GM18502 (cell line): ENCODE measurements around the gene SERPINA5.
"Not testable (repeated sequence)": the region's sequence is repeated elsewhere in the genome, so short reads cannot be mapped to it uniquely, and the experiment has no call there.

Source experiments
- ATAC-seq: cut with Tn5 transposase; IDR thresholded peaks from one replicate; pipeline ENCODE4 v1.9.1; 2021; ENCODE audit warnings: mild to moderate bottlenecking; ENCODE audit not compliant: unreplicated experiment, poor library complexity

The SERPINA5 gene

DNA sequence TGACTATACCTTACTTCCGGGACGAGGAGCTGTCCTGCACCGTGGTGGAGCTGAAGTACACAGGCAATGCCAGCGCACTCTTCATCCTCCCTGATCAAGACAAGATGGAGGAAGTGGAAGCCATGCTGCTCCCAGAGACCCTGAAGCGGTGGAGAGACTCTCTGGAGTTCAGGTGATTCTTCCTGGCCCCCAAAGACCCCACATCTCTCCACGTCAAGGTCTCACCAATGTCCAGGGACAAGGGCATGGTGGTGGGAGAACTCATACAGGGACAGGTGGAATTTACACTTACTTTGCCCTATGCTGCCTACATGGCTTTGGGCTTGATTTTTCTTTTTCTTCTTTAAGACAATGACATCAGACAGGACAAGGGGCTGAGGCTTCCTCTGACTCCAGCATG lies 38.1 kb downstream of the SERPINA5 start:
- ATAC-seq, result no peak

DNA sequence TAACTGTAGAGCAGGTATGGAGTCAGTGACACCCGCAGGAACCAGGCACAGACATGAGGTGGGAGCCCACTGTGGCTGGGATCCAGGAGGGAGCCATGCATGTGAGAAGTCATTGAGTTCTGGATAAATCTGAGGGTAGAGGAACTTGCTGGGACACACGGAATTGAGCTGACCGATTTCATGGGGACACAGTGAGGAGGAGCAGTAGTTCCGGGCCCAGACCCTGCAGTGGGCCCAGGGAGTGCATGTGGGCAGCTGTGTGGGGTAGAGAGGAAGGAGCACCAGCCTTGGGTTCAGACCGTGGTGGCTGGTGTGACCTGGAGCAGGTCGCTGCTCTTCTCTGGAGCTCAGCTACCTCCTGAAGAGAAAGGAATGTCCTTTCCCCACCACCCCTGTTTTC lies 39.4 kb downstream of the SERPINA5 start:
- ATAC-seq, result no peak

DNA sequence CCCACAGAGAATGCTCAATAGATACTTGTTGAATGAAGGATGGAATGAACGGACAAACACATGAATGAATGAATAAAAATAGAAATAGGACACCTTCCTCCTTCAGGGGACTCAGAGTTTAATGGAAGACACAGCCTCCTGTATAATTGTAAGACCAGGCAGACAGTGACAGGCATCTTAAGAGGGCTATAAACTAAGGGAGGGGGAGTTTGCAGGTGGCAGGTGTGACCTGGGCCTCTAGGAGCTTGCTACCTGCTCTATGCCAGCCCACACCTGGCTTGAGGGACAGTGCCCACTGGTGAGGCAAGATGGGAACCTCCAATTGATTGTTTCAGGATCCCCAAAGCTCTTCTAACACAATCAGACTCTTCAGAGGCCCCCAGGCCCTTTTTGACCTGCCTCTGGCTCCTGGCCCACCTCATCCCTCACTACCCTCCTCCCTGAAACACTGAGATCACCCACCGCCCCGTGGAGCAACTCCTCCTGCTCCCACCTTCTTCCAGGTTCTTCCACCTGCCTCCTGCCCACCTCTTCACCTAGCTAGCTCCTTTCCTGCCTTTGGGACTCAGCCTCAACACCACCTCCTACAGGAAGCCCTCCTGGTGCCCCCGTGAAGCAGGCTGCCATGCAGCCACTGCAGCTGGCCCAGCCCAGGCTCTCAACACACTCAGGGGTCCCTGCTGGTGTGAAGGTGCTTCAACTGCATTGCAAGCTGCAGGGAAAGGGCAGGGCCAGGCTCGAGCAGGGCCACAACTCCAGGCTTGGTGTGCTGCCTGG lies 40.3 kb downstream of the SERPINA5 start:
- ATAC-seq, result no peak

DNA sequence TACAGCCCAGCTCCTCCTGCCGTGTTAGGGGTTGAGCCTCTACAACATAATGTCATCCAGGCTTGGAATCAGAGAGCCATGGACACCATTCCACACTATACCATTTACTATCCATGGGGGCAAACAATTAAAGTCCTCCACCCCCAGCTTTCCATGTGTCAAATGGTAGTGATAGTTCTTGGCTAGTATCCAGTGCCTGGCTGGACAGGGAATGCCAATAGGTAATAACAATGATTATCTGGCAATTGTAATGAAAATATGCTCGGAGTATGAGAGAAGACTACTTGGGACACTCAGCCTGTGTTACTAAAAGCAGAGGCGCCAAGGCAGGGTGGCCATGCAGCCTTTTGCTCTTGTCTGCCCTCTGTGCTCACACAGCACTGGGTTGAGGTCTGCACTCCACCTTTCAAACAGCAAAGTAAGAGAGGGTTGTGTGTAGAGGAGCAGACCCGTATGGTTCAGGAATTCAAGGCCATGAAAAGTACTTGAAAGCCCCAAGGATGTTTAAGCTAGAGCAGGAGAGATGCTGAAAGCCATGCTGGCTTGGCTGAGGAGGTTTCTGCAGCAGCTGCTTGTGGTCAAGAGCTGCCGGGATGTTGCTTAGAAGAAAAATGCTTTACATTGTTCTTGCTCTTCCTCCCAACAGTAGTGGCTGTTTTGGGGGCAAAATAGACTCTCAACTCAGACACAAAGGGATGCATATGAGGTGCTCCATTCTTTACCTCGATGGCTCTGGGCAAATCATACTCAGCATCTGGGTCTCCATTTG lies 41.6 kb downstream of the SERPINA5 start:
- no peak for ATAC-seq

DNA sequence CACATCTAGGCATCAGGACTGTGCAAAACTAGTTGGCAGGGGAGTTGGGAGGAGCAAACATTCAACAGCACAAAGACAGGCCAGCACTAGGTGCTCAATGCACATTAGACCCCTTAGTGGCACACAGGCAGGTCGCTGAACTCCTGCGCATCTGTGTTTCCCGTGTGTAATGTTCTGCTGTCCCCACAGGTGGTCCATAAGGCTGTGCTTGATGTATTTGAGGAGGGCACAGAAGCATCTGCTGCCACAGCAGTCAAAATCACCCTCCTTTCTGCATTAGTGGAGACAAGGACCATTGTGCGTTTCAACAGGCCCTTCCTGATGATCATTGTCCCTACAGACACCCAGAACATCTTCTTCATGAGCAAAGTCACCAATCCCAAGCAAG lies 42.2 kb downstream of the SERPINA5 start:
- ATAC-seq, result no peak

DNA sequence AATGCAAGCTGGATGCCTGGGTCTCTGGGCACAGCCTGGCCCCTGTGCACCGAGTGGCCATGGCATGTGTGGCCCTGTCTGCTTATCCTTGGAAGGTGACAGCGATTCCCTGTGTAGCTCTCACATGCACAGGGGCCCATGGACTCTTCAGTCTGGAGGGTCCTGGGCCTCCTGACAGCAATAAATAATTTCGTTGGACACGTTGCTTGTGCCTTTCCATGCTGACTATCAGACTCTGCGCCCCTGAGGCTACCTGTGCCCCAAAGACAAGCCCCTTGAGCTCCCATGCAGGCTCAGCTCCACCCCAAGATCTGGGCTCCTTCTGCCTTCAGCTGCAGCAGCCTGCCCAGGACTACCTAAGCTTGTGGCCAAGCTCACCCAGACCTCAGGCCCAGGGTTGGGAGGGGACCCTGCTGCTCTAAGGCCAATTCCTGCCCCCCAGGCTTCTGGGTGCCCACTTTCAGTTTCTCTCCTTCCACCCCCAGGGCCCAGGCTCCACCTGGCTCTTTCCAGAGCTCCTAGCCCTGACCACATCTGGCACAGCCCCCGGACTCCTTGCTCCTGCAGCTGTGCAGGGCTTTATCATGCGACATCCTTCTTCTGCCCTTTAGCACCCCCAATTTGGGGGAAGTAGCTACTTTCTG lies 42.8 kb downstream of the SERPINA5 start:
- no peak for ATAC-seq

DNA sequence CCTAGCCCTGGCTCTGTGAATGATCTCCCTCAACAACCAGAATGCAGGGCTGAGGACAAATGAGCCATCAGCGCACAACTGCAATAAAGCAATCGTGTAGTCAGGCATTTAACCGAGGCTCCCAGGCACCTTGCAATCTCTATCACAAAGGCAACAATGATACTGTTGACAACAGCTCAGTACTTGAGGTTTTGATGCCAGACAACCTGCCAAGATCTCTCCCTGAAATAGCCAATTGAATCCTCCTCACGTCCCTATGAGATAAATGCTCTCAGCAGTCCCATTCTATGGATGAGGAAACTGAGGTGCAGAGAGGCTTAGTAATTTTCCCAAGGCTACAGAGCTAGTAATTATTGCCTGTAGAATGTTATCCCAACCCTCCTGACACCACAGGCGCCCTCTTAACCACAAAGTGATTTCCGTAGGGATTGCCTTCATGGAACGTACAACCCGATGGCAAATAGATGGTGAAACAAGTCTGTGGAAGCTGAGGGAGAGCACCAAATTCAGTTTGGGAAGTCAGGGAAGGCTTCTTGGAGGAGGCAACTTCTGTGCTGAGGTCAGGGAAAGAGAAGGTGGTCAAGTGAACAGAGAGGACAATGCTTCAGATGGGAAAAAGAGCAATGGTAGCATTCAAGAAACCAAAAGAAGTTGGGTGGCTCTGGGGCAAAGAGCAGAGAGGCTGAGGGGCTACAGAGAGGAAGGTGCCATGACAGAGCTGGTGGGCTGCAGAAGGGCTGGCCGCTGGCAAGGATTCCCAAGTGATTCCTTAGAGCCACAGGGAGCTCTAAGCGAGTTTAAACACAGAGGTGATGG lies 43.5 kb downstream of the SERPINA5 start:
- ATAC-seq, result no peak

DNA sequence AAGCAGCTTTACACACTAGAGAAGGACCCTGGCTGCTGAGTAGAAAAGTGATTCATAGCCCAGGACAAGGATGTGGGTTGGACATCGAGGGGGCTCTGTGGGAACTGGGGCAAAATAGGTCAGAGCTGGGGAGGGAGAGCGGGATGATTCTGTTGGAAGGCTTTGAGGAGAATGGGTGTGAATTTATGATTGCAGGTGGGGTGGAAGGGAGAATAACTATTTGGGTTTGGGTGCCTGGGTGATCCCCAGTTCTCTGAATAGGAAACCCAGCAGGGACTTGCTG lies 44.1 kb downstream of the SERPINA5 start:
- ATAC-seq, result no peak

DNA sequence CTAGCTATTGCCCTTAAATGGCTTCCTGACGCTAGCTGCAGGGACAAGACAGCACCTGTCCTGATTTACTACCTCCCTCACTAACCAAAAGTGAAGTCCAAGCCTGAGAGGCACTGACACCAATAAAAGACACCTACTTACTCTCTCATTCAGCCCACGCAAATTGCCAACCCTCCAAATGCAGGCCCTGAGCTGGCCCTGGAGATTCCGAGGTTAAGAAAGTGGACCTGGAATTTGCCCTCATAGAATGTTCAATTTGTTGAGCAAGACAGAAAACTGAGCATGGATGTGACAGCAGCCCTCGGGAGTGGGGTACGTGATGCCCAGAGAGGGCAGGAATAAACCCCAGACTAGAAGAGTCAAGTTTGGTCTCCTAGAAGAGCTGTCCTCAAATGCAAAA lies 47.4 kb downstream of the SERPINA5 start:
- ATAC-seq, result no peak

DNA sequence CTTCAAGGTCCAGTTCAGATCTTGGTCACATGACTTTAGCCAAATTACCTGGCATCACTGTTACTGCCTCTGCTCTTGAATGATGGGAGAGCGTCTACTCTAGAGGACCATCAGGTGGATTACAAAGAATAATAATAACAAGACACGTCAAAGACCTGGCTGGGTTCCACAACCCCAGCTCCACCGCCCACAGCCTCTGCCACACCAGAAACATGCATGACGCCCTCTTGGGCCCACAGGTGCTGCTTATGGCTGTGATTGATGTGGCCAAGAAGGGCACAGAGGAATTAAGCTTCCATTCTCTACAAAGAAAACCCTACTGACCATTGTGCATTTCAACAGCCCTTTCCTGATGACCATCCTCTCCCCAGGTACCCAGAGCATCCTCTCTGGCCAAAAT lies 49.2 kb downstream of the SERPINA5 start:
- ATAC-seq, result no peak

DNA sequence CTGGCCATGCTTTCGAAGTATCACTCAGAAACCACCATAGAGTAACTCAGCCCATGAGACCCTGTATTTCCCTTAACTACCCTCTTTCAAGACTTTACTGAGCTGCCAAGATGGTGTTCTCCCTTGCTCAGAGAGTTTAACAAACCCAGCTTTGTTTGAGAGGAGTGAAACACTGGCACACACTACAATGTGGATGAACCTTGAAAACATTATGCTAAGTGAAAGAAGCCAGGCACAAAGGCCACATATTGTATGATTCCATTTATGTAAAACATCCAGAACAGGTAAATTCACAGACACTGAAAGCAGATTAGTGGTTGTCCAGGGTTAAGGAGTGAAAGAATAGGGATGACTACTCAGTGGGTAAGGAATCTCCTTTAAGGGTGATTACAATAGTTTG lies 49.8 kb downstream of the SERPINA5 start:
- no peak for ATAC-seq

DNA sequence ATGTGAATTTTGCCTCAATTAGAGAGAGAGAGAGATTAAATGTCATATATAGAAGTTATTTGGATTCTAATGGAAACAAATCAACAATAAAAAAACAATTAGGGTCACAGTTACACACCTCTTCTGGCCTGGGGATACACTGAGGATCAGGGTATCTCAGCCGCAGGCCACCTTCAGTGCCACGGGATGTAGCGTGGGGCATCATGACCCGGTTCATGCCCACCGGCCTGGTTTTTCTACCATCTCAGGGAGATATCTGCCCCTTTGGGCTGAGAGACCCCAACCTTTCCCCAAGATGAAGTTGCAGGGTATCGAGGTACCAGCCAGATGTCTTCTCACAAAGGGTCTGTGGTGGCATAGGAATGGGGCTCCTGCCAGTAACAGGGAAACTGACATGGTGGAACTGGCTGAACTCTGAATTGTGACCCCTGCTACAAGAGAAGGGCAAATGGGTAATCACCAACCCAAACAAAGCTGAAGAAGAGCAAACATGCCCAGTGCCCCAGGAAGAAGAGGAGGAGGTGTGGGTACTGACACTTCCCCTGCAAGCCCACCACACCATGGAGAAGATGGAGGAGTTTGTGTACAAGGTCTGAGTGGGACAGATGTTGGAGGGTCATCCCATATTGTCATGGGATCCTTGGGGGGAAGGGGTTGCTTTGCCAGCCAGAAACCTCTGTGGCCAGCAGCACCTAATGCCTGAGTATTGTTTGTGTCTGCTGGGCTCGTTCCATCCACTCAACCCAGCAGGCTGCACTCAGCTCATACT lies 50.5 kb downstream of the SERPINA5 start:
- ATAC-seq, result no peak

DNA sequence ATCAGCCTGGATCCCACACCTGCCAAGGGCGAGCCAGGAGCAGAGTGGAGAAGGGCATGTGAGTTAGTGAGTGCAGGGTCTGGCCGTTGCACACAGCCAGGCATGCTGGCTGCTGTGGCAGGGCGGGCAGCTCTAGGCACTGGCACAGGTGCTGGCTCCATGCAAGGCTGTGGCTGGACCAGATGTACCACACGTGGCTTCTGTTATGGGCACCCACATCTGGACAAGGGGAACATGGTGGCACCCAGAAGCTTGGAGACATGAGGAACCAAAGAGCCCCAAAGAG lies 51.0 kb downstream of the SERPINA5 start:
- ATAC-seq, result no peak

DNA sequence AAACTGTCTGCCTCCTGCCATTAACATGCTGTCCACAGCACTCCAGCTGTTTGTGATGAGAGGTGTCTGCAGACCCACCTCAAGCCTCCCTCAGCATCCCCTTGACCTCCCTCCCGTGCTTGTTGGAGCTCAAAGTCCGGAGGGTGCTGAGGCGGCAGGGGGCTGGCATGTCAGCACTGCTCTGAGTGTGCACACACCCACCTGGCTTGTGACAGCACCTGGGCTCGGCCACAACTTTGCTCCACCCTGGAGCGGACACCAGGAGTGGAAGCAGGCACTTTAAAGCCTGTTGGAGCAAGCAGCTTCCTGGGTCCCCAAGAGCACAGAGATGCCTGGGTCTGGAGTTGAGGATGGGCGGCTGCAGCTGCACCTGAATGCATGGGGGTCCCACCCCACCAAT lies 51.9 kb downstream of the SERPINA5 start:
- no peak for ATAC-seq

DNA sequence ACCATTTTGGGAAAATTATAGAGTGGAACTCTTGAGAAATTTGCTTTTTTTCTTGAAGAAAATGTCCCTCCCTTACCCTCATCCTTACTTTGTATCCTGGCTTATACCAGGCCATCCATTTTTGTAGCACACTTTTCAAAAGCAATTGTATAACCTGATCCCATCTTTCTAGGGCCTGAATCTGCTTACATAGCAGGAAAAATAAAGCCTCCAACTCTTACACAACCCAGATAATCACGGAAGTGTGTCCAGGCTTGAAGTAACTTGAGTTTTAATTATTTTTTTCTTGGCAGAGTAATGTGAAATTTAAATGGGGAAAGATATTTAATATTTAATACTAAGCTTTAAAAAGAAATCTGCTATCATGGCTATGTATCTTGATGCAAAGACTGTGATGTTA lies 53.9 kb downstream of the SERPINA5 start:
- no peak for ATAC-seq

DNA sequence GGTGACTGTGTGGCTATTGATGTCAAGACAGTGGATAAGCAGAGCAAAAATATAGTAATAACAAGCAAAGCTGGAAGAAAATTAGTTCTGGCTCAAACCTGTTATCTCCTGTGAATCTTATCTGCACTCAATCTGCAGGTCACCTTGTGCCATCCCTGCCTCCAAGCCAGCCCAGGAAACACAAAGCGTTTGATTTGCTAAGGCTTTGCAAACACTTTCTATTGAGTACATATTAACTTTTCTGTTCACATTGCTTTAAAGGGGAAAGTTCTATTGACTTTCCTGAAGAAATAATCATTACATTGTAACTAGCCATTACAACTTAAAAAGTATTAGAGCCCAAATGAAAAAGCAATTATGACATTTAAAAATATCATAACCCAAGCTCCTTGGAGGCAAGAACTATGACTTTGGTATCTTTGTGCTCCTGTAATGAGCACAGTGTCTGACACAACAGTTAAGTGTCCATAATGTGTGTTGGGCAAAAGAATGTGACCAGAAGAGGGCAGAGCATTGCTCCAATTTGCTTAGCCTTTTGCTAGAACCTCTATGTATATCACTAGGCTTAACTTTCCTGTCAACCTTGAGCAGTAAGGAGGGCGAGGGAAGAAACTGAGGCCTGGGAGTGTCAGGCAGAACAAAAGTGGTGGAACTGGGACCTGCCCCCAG lies 55.7 kb downstream of the SERPINA5 start:
- no peak for ATAC-seq

DNA sequence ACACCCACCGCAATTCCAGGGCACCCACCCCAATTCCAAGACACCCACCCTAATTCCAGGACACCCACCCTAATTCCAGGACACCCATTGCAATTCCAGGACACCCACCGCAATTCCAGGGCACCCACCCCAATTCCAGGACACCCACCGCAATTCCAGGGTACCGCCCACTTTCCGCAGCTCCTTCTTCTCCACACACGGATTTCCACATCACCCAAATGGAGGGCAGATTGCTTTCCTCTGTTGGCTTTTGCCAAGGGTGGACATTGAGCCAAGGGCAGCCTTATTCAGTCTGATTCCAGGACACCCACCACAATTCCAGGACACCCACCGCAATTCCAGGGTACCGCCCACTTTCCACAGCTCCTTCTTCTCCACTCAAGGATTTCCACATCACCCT lies 56.6 kb downstream of the SERPINA5 start:
- not testable (repeated sequence) for ATAC-seq

DNA sequence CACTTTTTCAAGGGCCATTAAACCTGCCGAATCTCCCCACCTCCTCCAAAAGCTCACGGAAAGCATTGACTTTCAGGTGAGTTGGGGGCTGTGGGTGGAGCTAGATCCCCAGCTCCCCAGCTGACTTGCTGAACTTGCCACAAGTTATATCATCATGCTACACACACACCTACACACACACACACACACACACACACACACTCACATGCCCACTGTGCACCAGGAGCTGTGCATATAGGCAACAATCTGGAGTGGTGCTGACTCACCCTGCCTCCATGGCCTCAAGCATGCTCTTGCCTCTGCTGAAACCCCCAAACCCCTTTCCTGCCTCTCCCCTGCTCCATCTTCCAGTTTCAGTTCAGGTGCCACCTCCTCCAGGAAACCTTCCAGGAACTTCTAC lies 57.1 kb downstream of the SERPINA5 start:
- no peak for ATAC-seq

DNA sequence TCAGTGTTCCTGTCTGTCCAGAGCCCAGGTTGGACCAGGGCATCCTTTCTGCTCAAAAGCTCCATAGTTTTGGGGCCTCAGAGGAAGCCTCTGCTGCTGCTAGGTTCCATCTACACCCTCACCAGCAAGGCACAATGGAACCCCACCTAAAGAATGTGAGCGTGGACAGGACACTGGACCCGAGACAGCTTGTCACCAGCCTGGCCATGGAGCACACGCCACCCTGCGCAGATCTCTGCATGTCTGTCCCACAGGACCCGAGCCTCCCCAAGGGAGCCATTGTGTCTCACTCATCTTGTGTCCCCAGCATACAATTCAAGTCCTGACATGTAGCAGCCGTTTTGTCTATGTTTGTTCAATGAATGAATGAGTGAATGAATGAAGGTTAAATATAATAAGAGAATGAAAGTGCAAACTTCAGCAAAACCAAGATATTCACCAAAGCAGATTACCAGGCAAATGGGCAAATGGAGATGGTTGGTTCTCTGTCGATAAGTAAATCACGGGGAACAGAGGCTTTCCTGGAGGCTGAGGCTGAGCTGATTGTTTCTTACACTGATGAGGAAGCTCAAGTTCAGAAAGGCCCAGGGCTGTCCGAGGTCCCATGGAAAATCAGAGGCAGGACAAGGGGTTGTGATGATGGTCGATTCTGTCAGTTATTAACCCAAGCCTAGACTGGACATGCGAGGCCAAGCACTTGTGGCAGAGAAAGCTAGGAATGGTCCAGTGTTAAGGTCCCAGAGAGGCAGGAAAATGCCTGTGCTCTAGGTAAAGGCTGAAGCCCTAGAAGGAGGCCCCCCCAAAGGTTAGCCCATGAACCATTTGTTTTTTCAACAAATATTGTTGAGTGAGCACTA lies 58.0 kb downstream of the SERPINA5 start:
- ATAC-seq, result no peak
